ENCODE data around the gene NRIP2. TPM values are rescaled to one million over a fixed set of nuclear protein-coding genes. Genes with fewer than 3 reads are reported as not detected.
A peak's percentile ranks its signal among the peaks of the same experiment; 100 is the strongest.

Gene NRIP2
- total and polyA plus RNA-seq, 5 donors from 2014 or later = 0.77 to 1.2 (median 1.0) TPM; not detected in 1

GRCh38 chr12:2856051-2856450 lies 21.2 kb upstream of the NRIP2 start:
- no peaks in the 10 kb centered on the region for H3K27me3 Mint-ChIP-seq
- H3K36me3 Mint-ChIP-seq = peaks cover 19% of the 10 kb centered on the region
- DNase-seq = no peak
- ATAC-seq (ENCODE audit: low read depth in 2 of 2) = no peak
- Histone ChIP-seq H3K4me3 (ENCODE audit: low read depth, low read length) (no peak overlapping the region), H3K36me3 (ENCODE audit: control insufficient read depth, insufficient read depth, low read length) (peaks cover 26% of the 10 kb centered on the region), H3K27ac (ENCODE audit: insufficient read depth, low read length, poor library complexity, severe bottlenecking) (no peak overlapping the region), H3K4me1 (ENCODE audit: control insufficient read depth, insufficient read depth, low read length, poor library complexity, severe bottlenecking) (no peaks in the 10 kb centered on the region), H3K9me3 (ENCODE audit: control insufficient read depth in 2 of 2, low read length in 2 of 2) (no peaks in the 10 kb centered on the region), H3K27me3 (ENCODE audit: control insufficient read depth, insufficient read depth, low read length) (no peaks in the 10 kb centered on the region)
- H3K4me3 Mint-ChIP-seq = no peak overlapping the region
- no peaks in the 10 kb centered on the region for H3K9me3 Mint-ChIP-seq
- H3K4me1 Mint-ChIP-seq = peaks cover 0 to 2% (median 0%) of the 10 kb centered on the region in 4 donors
- H3K27ac Mint-ChIP-seq = peak overlapping the region in 1 of 3 donors; percentile 55

GRCh38 chr12:2855546-2855945 lies 20.7 kb upstream of the NRIP2 start:
- Histone ChIP-seq H3K9me3 (ENCODE audit: control insufficient read depth in 2 of 2, low read length in 2 of 2) (no peaks in the 10 kb centered on the region), H3K27ac (ENCODE audit: insufficient read depth, low read length, poor library complexity, severe bottlenecking) (no peak overlapping the region), H3K4me1 (ENCODE audit: control insufficient read depth, insufficient read depth, low read length, poor library complexity, severe bottlenecking) (no peaks in the 10 kb centered on the region), H3K4me3 (ENCODE audit: low read depth, low read length) (no peak overlapping the region), H3K36me3 (ENCODE audit: control insufficient read depth, insufficient read depth, low read length) (peaks cover 26% of the 10 kb centered on the region), H3K27me3 (ENCODE audit: control insufficient read depth, insufficient read depth, low read length) (no peaks in the 10 kb centered on the region)
- Mint-ChIP-seq H3K4me1 (peaks cover 0 to 2% (median 0%) of the 10 kb centered on the region in 4 donors), H3K27ac (peak overlapping the region in 2 of 3 donors; percentile 55 to 76), H3K4me3 (no peak overlapping the region), H3K9me3 (no peaks in the 10 kb centered on the region), H3K36me3 (peaks cover 19% of the 10 kb centered on the region), H3K27me3 (no peaks in the 10 kb centered on the region)
- DNase-seq (no peak), ATAC-seq (ENCODE audit: low read depth in 2 of 2) (no peak)

GRCh38 chr12:2854669-2855453 lies 20.0 kb upstream of the NRIP2 start:
- H3K4me3 ChIP-seq (ENCODE audit: low read depth, low read length) = no peak overlapping the region
- H3K27me3 ChIP-seq (ENCODE audit: control insufficient read depth, insufficient read depth, low read length) = no peaks in the 10 kb centered on the region
- ATAC-seq (ENCODE audit: low read depth in 2 of 2) = no peak
- Mint-ChIP-seq H3K27ac (peak overlapping the region in 1 of 3 donors; percentile 82), H3K4me1 (peaks cover 0 to 2% (median 0%) of the 10 kb centered on the region in 4 donors), H3K27me3 (no peaks in the 10 kb centered on the region), H3K4me3 (no peak overlapping the region), H3K9me3 (no peaks in the 10 kb centered on the region), H3K36me3 (peaks cover 14% of the 10 kb centered on the region)
- H3K36me3 ChIP-seq (ENCODE audit: control insufficient read depth, insufficient read depth, low read length) = peaks cover 26% of the 10 kb centered on the region
- H3K4me1 ChIP-seq (ENCODE audit: control insufficient read depth, insufficient read depth, low read length, poor library complexity, severe bottlenecking) = no peaks in the 10 kb centered on the region
- H3K27ac ChIP-seq (ENCODE audit: insufficient read depth, low read length, poor library complexity, severe bottlenecking) = no peak overlapping the region
- H3K9me3 ChIP-seq (ENCODE audit: control insufficient read depth in 2 of 2, low read length in 2 of 2) = no peaks in the 10 kb centered on the region
- DNase-seq = no peak

- peaks cover 0 to 2% (median 0%) of the 10 kb centered on the region in 4 donors for H3K4me1 Mint-ChIP-seq
- Histone ChIP-seq H3K36me3 (ENCODE audit: control insufficient read depth, insufficient read depth, low read length) (peaks cover 19% of the 10 kb centered on the region), H3K27me3 (ENCODE audit: control insufficient read depth, insufficient read depth, low read length) (no peaks in the 10 kb centered on the region), H3K4me1 (ENCODE audit: control insufficient read depth, insufficient read depth, low read length, poor library complexity, severe bottlenecking) (no peaks in the 10 kb centered on the region), H3K9me3 (ENCODE audit: control insufficient read depth in 2 of 2, low read length in 2 of 2) (no peaks in the 10 kb centered on the region), H3K27ac (ENCODE audit: insufficient read depth, low read length, poor library complexity, severe bottlenecking) (no peak overlapping the region), H3K4me3 (ENCODE audit: low read depth, low read length) (no peak overlapping the region)
- H3K27me3 Mint-ChIP-seq = no peaks in the 10 kb centered on the region
- no peak overlapping the region for H3K4me3 Mint-ChIP-seq
- peak overlapping the region in 1 of 3 donors; percentile 48 for H3K27ac Mint-ChIP-seq
- peaks cover 11% of the 10 kb centered on the region for H3K36me3 Mint-ChIP-seq
- ATAC-seq (ENCODE audit: low read depth in 2 of 2) = peak; percentile 45 to 46
- H3K9me3 Mint-ChIP-seq = no peaks in the 10 kb centered on the region
- peak in 2 of 3 donors; percentile 30 to 39 for DNase-seq
These were observed 18.8 kb upstream of the NRIP2 start for GRCh38 chr12:2853626-2854025.

GRCh38 chr12:2851931-2852330 lies 17.1 kb upstream of the NRIP2 start:
- Mint-ChIP-seq H3K4me3 (no peak overlapping the region), H3K27me3 (no peaks in the 10 kb centered on the region), H3K27ac (peak overlapping the region in 1 of 3 donors; percentile 20), H3K9me3 (no peaks in the 10 kb centered on the region), H3K4me1 (peaks cover 0 to 5% (median 2%) of the 10 kb centered on the region in 4 donors), H3K36me3 (peaks cover 17% of the 10 kb centered on the region)
- Histone ChIP-seq H3K4me1 (ENCODE audit: control insufficient read depth, insufficient read depth, low read length, poor library complexity, severe bottlenecking) (no peaks in the 10 kb centered on the region), H3K27ac (ENCODE audit: insufficient read depth, low read length, poor library complexity, severe bottlenecking) (no peak overlapping the region), H3K4me3 (ENCODE audit: low read depth, low read length) (no peak overlapping the region), H3K36me3 (ENCODE audit: control insufficient read depth, insufficient read depth, low read length) (peaks cover 16% of the 10 kb centered on the region), H3K9me3 (ENCODE audit: control insufficient read depth in 2 of 2, low read length in 2 of 2) (no peaks in the 10 kb centered on the region), H3K27me3 (ENCODE audit: control insufficient read depth, insufficient read depth, low read length) (no peaks in the 10 kb centered on the region)
- DNase-seq = no peak
- no peak for ATAC-seq (ENCODE audit: low read depth in 2 of 2)

GRCh38 chr12:2845280-2845679 lies 10.4 kb upstream of the NRIP2 start:
- no peaks in the 10 kb centered on the region for H3K9me3 Mint-ChIP-seq
- Histone ChIP-seq H3K9me3 (ENCODE audit: control insufficient read depth in 2 of 2, low read length in 2 of 2) (no peaks in the 10 kb centered on the region), H3K27ac (ENCODE audit: insufficient read depth, low read length, poor library complexity, severe bottlenecking) (no peak overlapping the region), H3K27me3 (ENCODE audit: control insufficient read depth, insufficient read depth, low read length) (no peaks in the 10 kb centered on the region), H3K36me3 (ENCODE audit: control insufficient read depth, insufficient read depth, low read length) (peaks cover 30% of the 10 kb centered on the region), H3K4me1 (ENCODE audit: control insufficient read depth, insufficient read depth, low read length, poor library complexity, severe bottlenecking) (no peaks in the 10 kb centered on the region), H3K4me3 (ENCODE audit: low read depth, low read length) (no peak overlapping the region)
- peak overlapping the region in 1 of 4 donors; percentile 48 for H3K4me3 Mint-ChIP-seq
- H3K27me3 Mint-ChIP-seq = no peaks in the 10 kb centered on the region
- ATAC-seq (ENCODE audit: low read depth in 2 of 2) (no peak), DNase-seq (no peak)
- H3K36me3 Mint-ChIP-seq = peaks cover 20% of the 10 kb centered on the region
- H3K27ac Mint-ChIP-seq = no peak overlapping the region
- H3K4me1 Mint-ChIP-seq = peaks cover 0 to 6% (median 2%) of the 10 kb centered on the region in 4 donors

- Histone ChIP-seq H3K36me3 (ENCODE audit: control insufficient read depth, insufficient read depth, low read length) (peaks cover 31% of the 10 kb centered on the region), H3K9me3 (ENCODE audit: control insufficient read depth in 2 of 2, low read length in 2 of 2) (no peaks in the 10 kb centered on the region), H3K4me3 (ENCODE audit: low read depth, low read length) (no peak overlapping the region), H3K4me1 (ENCODE audit: control insufficient read depth, insufficient read depth, low read length, poor library complexity, severe bottlenecking) (no peaks in the 10 kb centered on the region), H3K27ac (ENCODE audit: insufficient read depth, low read length, poor library complexity, severe bottlenecking) (no peak overlapping the region), H3K27me3 (ENCODE audit: control insufficient read depth, insufficient read depth, low read length) (no peaks in the 10 kb centered on the region)
- Mint-ChIP-seq H3K4me1 (peaks cover 0 to 6% (median 2%) of the 10 kb centered on the region in 4 donors), H3K27ac (no peak overlapping the region), H3K4me3 (peak overlapping the region in 2 of 4 donors; percentile 48 to 64), H3K36me3 (peaks cover 22% of the 10 kb centered on the region), H3K9me3 (no peaks in the 10 kb centered on the region), H3K27me3 (no peaks in the 10 kb centered on the region)
- ATAC-seq (ENCODE audit: low read depth in 2 of 2) = no peak
- DNase-seq = no peak
These were observed 10.0 kb upstream of the NRIP2 start for GRCh38 chr12:2844786-2845185.

GRCh38 chr12:2842948-2843347 lies 8.1 kb upstream of the NRIP2 start:
- Histone ChIP-seq H3K4me1 (ENCODE audit: control insufficient read depth, insufficient read depth, low read length, poor library complexity, severe bottlenecking) (no peaks in the 10 kb centered on the region), H3K27ac (ENCODE audit: insufficient read depth, low read length, poor library complexity, severe bottlenecking) (no peak overlapping the region), H3K4me3 (ENCODE audit: low read depth, low read length) (no peak overlapping the region), H3K36me3 (ENCODE audit: control insufficient read depth, insufficient read depth, low read length) (peaks cover 36% of the 10 kb centered on the region), H3K27me3 (ENCODE audit: control insufficient read depth, insufficient read depth, low read length) (no peaks in the 10 kb centered on the region), H3K9me3 (ENCODE audit: control insufficient read depth in 2 of 2, low read length in 2 of 2) (no peaks in the 10 kb centered on the region)
- ATAC-seq (ENCODE audit: low read depth in 2 of 2) (no peak), DNase-seq (no peak)
- Mint-ChIP-seq H3K9me3 (no peaks in the 10 kb centered on the region), H3K4me1 (peaks cover 0 to 6% (median 2%) of the 10 kb centered on the region in 4 donors), H3K4me3 (no peak overlapping the region), H3K36me3 (peaks cover 30% of the 10 kb centered on the region), H3K27me3 (no peaks in the 10 kb centered on the region), H3K27ac (no peak overlapping the region)
